Lung microvascular endothelial cell (primary cell): ENCODE results near the gene PCP4. TPM values are rescaled to one million over a fixed set of nuclear protein-coding genes. Genes with fewer than 3 reads are reported as not detected.

Source experiments
- DNase-seq, 2 donors: peaks; one replicate each; pipeline versions ENCODE4 v3.0.0 to v3.0.0-alpha.2; 2010; ENCODE audit warnings: low read depth in 2 of 2
- total RNA-seq: library from RNA; depleted of rRNA; stranded (reverse); fragments of >200 nt; gene quantifications from 2 replicates; pipeline ENCODE4 v1.2.1, GENCODE V29; 2014

The PCP4 gene
- total RNA-seq, 1 donor from 2014 or later: not detected

DNA sequence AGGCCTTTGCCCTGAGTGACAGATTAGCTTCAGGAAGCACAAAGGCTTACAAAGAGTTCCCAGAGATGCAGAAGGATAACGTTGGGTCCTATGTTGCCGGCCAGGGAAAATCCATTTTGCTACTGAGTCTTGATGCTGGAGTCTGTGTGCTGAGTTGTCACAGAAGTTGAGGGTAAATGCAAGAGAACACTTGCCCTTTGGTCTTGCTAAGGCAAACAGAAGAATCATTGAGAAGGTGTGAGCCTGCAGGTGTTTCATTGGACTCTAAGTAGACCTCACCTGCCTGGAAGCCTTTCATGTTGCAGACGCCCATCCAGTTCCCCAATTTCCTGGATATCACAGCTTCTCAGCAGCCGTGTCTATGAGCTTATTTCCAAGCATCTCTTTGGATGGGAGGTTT is 105.2 kb downstream of the PCP4 start:
- no peak for DNase-seq

DNA sequence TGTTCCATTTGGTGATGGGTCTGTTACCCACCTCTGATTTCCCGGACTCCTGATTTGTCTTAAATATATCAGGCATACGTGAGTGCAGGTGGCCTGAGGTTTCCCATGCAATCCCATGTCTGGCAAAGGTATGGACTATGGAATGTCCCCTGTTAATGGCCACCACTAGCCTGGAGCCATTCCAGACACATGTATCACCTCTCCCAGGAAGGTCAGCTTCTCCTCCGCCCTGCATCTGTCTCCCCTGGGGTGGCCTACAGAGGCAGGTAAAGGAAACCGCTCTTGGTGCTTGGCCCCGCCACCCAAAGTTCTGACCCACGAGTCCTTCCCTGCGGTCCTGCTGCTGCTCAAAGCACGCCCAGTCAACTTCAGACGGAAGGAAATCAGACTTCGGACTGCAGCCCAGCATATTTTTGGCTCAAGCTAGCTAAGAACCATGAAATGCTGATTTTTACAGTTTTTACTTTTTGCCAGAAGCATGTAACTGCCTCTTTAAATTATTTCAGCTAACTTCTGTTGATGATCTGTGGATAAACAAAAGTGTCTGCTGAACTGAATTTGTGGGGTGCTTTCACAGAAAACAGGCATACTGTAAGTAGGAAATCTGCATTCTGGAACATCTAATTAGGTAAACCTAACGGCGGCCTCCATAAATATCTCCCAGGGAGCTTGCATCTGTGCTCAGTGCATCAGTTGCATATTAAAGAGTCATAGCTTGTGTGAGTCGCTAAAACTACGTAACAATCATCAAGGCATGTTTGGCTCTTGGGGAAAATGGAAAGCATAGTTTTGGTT is 105.9 kb downstream of the PCP4 start:
- DNase-seq: no peak

- no peak for DNase-seq
Measured at GRCh38 chr21:39976800-39977199, 109.6 kb downstream of the PCP4 start.

Other genes starting within 250 kb of the PCP4 start
- gene IGSF5, start 122.3 kb upstream of the PCP4 start, total RNA-seq: not detected in 2 replicates